ENCODE measurements around the gene WBP2.
"Not testable (repeated sequence)": the region's sequence is repeated elsewhere in the genome, so short reads cannot be mapped to it uniquely, and the experiment has no call there.

GRCh38 chr17:75870228-75870627 lies 15.1 kb upstream of the WBP2 start:
- TF ChIP-seq, protein P1, sequence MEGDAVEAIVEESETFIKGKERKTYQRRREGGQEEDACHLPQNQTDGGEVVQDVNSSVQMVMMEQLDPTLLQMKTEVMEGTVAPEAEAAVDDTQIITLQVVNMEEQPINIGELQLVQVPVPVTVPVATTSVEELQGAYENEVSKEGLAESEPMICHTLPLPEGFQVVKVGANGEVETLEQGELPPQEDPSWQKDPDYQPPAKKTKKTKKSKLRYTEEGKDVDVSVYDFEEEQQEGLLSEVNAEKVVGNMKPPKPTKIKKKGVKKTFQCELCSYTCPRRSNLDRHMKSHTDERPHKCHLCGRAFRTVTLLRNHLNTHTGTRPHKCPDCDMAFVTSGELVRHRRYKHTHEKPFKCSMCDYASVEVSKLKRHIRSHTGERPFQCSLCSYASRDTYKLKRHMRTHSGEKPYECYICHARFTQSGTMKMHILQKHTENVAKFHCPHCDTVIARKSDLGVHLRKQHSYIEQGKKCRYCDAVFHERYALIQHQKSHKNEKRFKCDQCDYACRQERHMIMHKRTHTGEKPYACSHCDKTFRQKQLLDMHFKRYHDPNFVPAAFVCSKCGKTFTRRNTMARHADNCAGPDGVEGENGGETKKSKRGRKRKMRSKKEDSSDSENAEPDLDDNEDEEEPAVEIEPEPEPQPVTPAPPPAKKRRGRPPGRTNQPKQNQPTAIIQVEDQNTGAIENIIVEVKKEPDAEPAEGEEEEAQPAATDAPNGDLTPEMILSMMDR (IDR thresholded peaks at IDR 0.05): not testable (repeated sequence)
- TF ChIP-seq POLR2A, POLR2AphosphoS5, EP300 (IDR thresholded peaks at IDR 0.05): not testable (repeated sequence)

All from suprapubic skin (tissue), 4 donors.